Measurements from ENCODE around the gene SACS. TPM values are rescaled to one million over a fixed set of nuclear protein-coding genes. Genes with fewer than 3 reads are reported as not detected.

SACS gene
- total and polyA plus RNA-seq, 2 experiments from 2014 or later, result 3.2 to 29.9 TPM

GRCh38 chr13:23462815-23463559 lies 29.5 kb upstream of the SACS start:
- no peak for DNase-seq (ENCODE audit: low spot score)
- no peaks in the 10 kb centered on the region for H3K79me2 ChIP-seq
- H3K9me3 ChIP-seq (ENCODE audit: low read depth), result no peaks in the 10 kb centered on the region
- no peak overlapping the region for H2AFZ ChIP-seq
- no peaks in the 10 kb centered on the region for H3K27me3 ChIP-seq
- H3K9me2 ChIP-seq (replicated peaks; ENCODE audit: insufficient read depth), result no peaks in the 10 kb centered on the region
- no peaks in the 10 kb centered on the region for H4K20me1 ChIP-seq (ENCODE audit: insufficient read depth, poor library complexity, severe bottlenecking)
- H3K27ac ChIP-seq, result no peak overlapping the region
- 47% methylated on average over 3 of the region's 3 CpGs for WGBS (ENCODE audit: low lambda C conversion rate, missing lambda C conversion rate)
- no peaks in the 10 kb centered on the region for H3K36me3 ChIP-seq (replicated peaks; ENCODE audit: insufficient read depth, low read depth)
- H3K4me1 ChIP-seq (ENCODE audit: insufficient read depth), result peaks cover 8% of the 10 kb centered on the region
- no peak overlapping the region for H3K4me2 ChIP-seq
- H3K4me3 ChIP-seq, result no peak overlapping the region
- TF ChIP-seq EZH2 (IDR thresholded peaks at IDR 0.05; ENCODE audit: borderline replicate concordance) (no peak), CTCF (IDR thresholded peaks at IDR 0.05; ENCODE audit: poor library complexity) (no peak), EZH2phosphoT487 (IDR thresholded peaks at IDR 0.05; ENCODE audit: low read depth, severe bottlenecking, unreplicated experiment) (no peak)

GRCh38 chr13:23461544-23461943 lies 28.0 kb upstream of the SACS start:
- WGBS (ENCODE audit: low lambda C conversion rate, missing lambda C conversion rate), result 83% methylated on average over 3 of the region's 3 CpGs
- Histone ChIP-seq H3K4me3 (no peak overlapping the region), H3K79me2 (no peaks in the 10 kb centered on the region), H4K20me1 (ENCODE audit: insufficient read depth, poor library complexity, severe bottlenecking) (no peaks in the 10 kb centered on the region), H3K4me2 (no peak overlapping the region), H3K27ac (no peak overlapping the region), H3K4me1 (ENCODE audit: insufficient read depth) (no peaks in the 10 kb centered on the region), H3K9me2 (replicated peaks; ENCODE audit: insufficient read depth) (no peaks in the 10 kb centered on the region), H3K27me3 (no peaks in the 10 kb centered on the region), H2AFZ (no peak overlapping the region), H3K36me3 (replicated peaks; ENCODE audit: insufficient read depth, low read depth) (no peaks in the 10 kb centered on the region), H3K9me3 (ENCODE audit: low read depth) (no peaks in the 10 kb centered on the region)
- no peak for DNase-seq (ENCODE audit: low spot score)
- no peak for TF ChIP-seq EZH2 (IDR thresholded peaks at IDR 0.05; ENCODE audit: borderline replicate concordance)
- no peak for TF ChIP-seq CTCF (IDR thresholded peaks at IDR 0.05; ENCODE audit: poor library complexity)
- TF ChIP-seq EZH2phosphoT487 (IDR thresholded peaks at IDR 0.05; ENCODE audit: low read depth, severe bottlenecking, unreplicated experiment), result no peak

GRCh38 chr13:23460921-23461320 lies 27.4 kb upstream of the SACS start:
- H3K36me3 ChIP-seq (replicated peaks; ENCODE audit: insufficient read depth, low read depth), result no peaks in the 10 kb centered on the region
- H3K27ac ChIP-seq, result no peak overlapping the region
- H2AFZ ChIP-seq, result no peak overlapping the region
- TF ChIP-seq CTCF (IDR thresholded peaks at IDR 0.05; ENCODE audit: poor library complexity) (no peak), EZH2phosphoT487 (IDR thresholded peaks at IDR 0.05; ENCODE audit: low read depth, severe bottlenecking, unreplicated experiment) (no peak), EZH2 (IDR thresholded peaks at IDR 0.05; ENCODE audit: borderline replicate concordance) (no peak)
- no peaks in the 10 kb centered on the region for H3K9me2 ChIP-seq (replicated peaks; ENCODE audit: insufficient read depth)
- WGBS (ENCODE audit: low lambda C conversion rate, missing lambda C conversion rate), result 97% methylated on average over 5 of the region's 5 CpGs
- no peak overlapping the region for H3K4me2 ChIP-seq
- H3K27me3 ChIP-seq, result no peaks in the 10 kb centered on the region
- H3K4me3 ChIP-seq, result no peak overlapping the region
- no peaks in the 10 kb centered on the region for H3K4me1 ChIP-seq (ENCODE audit: insufficient read depth)
- H3K9me3 ChIP-seq (ENCODE audit: low read depth), result no peaks in the 10 kb centered on the region
- no peaks in the 10 kb centered on the region for H3K79me2 ChIP-seq
- no peaks in the 10 kb centered on the region for H4K20me1 ChIP-seq (ENCODE audit: insufficient read depth, poor library complexity, severe bottlenecking)
- no peak for DNase-seq (ENCODE audit: low spot score)

Data from hepatocyte (in vitro differentiated cells).